NCI-H524 (cell line): ENCODE measurements around the gene SLPI.

Source experiments
- DNase-seq, 2 experiments: peaks; one replicate each; lab custom pipeline; 2025; lab: John Stamatoyannopoulos, UW

The SLPI gene

GRCh38 chr20:45254383-45255262 lies at the start of gene SLPI:
SLPI (minus strand) TSS chr20:45254564; CDS start chr20:45254543, 21 bp downstream.
- no peak for DNase-seq

- DNase-seq, result no peak
These were observed 49.5 kb upstream of the SLPI start for GRCh38 chr20:45303586-45304463.

- DNase-seq, result no peak
These were observed 47.5 kb upstream of the SLPI start for GRCh38 chr20:45301824-45302271.

- DNase-seq, result peak in 1 of 2 experiments; percentile 53
These were observed 46.6 kb upstream of the SLPI start for GRCh38 chr20:45300961-45301360.

- DNase-seq, result no peak
These were observed 45.4 kb upstream of the SLPI start for GRCh38 chr20:45299786-45300185.

- no peak for DNase-seq
These were observed 43.6 kb upstream of the SLPI start for GRCh38 chr20:45297786-45298497.

- no peak for DNase-seq
These were observed 40.3 kb upstream of the SLPI start for GRCh38 chr20:45294659-45295058.

- DNase-seq, result no peak
These were observed 39.6 kb upstream of the SLPI start for GRCh38 chr20:45294003-45294368.

- peak; percentile 78 to 86 for DNase-seq
These were observed 39.0 kb upstream of the SLPI start for GRCh38 chr20:45293041-45294002.

GRCh38 chr20:45292343-45292742 lies 38.0 kb upstream of the SLPI start:
- no peak for DNase-seq

GRCh38 chr20:45291526-45291925 lies 37.2 kb upstream of the SLPI start:
- peak in 1 of 2 experiments; percentile 22 for DNase-seq

- peak; percentile 74 to 90 for DNase-seq
These were observed 36.5 kb upstream of the SLPI start for GRCh38 chr20:45290677-45291355.

GRCh38 chr20:45289942-45290676 lies 35.7 kb upstream of the SLPI start:
- DNase-seq, result no peak

GRCh38 chr20:45288860-45289259 lies 34.5 kb upstream of the SLPI start:
- DNase-seq, result no peak

- no peak for DNase-seq
These were observed 34.0 kb upstream of the SLPI start for GRCh38 chr20:45288376-45288775.

- DNase-seq, result no peak
These were observed 29.2 kb upstream of the SLPI start for GRCh38 chr20:45283551-45284057.

- no peak for DNase-seq
These were observed 28.6 kb upstream of the SLPI start for GRCh38 chr20:45282700-45283550.

GRCh38 chr20:45279992-45280391 lies 25.6 kb upstream of the SLPI start:
- no peak for DNase-seq
